Colonic mucosa (tissue), 4 donors: ENCODE measurements around the gene MB. TPM values are rescaled to one million over a fixed set of nuclear protein-coding genes. Genes with fewer than 3 reads are reported as not detected.

Experiments used
- DNase-seq: peaks from one replicate; pipeline ENCODE4 v3.0.0-alpha.2; 2020
- H3K27ac ChIP-seq: fragments of 200-600 bp; one replicate; pipeline ENCODE4 v1.8.0; 2021
- H3K27me3 ChIP-seq: fragments of 200-600 bp; one replicate; pipeline ENCODE4 v1.8.0; 2021
- H3K36me3 ChIP-seq: fragments of 200-600 bp; one replicate; pipeline ENCODE4 v1.8.0; 2021
- H3K4me1 ChIP-seq: fragments of 200-600 bp; one replicate; pipeline ENCODE4 v1.8.0; 2021; ENCODE audit warnings: mild to moderate bottlenecking
- H3K4me3 ChIP-seq: fragments of 200-600 bp; one replicate; pipeline ENCODE4 v1.8.0; 2021
- H3K9ac ChIP-seq, 2 donors: one replicate each; pipeline ENCODE4 v1.7.0; 2013; ENCODE audit warnings: control low read depth in 2 of 2, low read depth in 2 of 2, low read length in 2 of 2
- H3K9me3 ChIP-seq: fragments of 200-600 bp; one replicate; pipeline ENCODE4 v1.8.0; 2021
- CTCF ChIP-seq: fragments of 200-600 bp; IDR thresholded peaks from one replicate; pipeline ENCODE4 v1.8.0; 2022; ENCODE audit warnings: antibody characterized with exemption, mild to moderate bottlenecking
- intact Hi-C: fragments of 100-400 bp; cut with DNase I; formaldehyde crosslinking; loops from one replicate; pipeline ENCODE4 v1.14.1; 2022
- total RNA-seq, 2 donors: library from RNA; stranded (reverse); fragmentation: NEBNext Ultra II Directional in 1 of 2; extraction: Animal tissue kit (Norgen Biotek cat#: 25700) in 1 of 2; gene quantifications; one replicate each; pipeline ENCODE4 v1.2.1, GENCODE V29; 2021
- donor health status: healthy.
- donor health status: DM: no; HTN: no; CAD: no.
- donor health status: DM: no; HTN: no; CAD: no.

MB gene
- total RNA-seq, 2 donors from 2014 or later = 2.9 to 8.8 TPM

- no peaks in the 10 kb centered on the region for H3K27me3 ChIP-seq
- no peak overlapping the region for H3K9ac ChIP-seq
- H3K36me3 ChIP-seq = no peaks in the 10 kb centered on the region
- intact Hi-C loops = no loop called here
- H3K9me3 ChIP-seq = no peaks in the 10 kb centered on the region
- no peak overlapping the region for H3K27ac ChIP-seq
- no peak for DNase-seq
- TF ChIP-seq CTCF = no peak
- H3K4me3 ChIP-seq = no peak overlapping the region
- H3K4me1 ChIP-seq = no peaks in the 10 kb centered on the region
Measured at GRCh38 chr22:35561796-35562526, 55.2 kb downstream of the MB start.

GRCh38 chr22:35560824-35561223 is 56.3 kb downstream of the MB start:
- no peaks in the 10 kb centered on the region for H3K27me3 ChIP-seq
- DNase-seq = no peak
- no peaks in the 10 kb centered on the region for H3K36me3 ChIP-seq
- intact Hi-C loops = no loop called here
- no peak overlapping the region for H3K9ac ChIP-seq
- H3K4me1 ChIP-seq = no peaks in the 10 kb centered on the region
- no peak for TF ChIP-seq CTCF
- no peak overlapping the region for H3K27ac ChIP-seq
- no peaks in the 10 kb centered on the region for H3K9me3 ChIP-seq
- H3K4me3 ChIP-seq = no peak overlapping the region

GRCh38 chr22:35560366-35560765 is 56.8 kb downstream of the MB start:
- Histone ChIP-seq H3K9ac (no peak overlapping the region), H3K4me3 (no peak overlapping the region), H3K27me3 (no peaks in the 10 kb centered on the region), H3K27ac (no peak overlapping the region), H3K4me1 (no peaks in the 10 kb centered on the region), H3K9me3 (no peaks in the 10 kb centered on the region), H3K36me3 (no peaks in the 10 kb centered on the region)
- intact Hi-C loops = no loop called here
- TF ChIP-seq CTCF = no peak
- no peak for DNase-seq

GRCh38 chr22:35559354-35560005 is 57.6 kb downstream of the MB start:
- Histone ChIP-seq H3K9me3 (no peaks in the 10 kb centered on the region), H3K4me1 (no peaks in the 10 kb centered on the region), H3K27ac (no peak overlapping the region), H3K9ac (no peak overlapping the region), H3K36me3 (no peaks in the 10 kb centered on the region), H3K27me3 (no peaks in the 10 kb centered on the region), H3K4me3 (no peak overlapping the region)
- intact Hi-C loops = no loop called here
- no peak for TF ChIP-seq CTCF
- no peak for DNase-seq

GRCh38 chr22:35558719-35559118 is 58.4 kb downstream of the MB start:
- no peak for TF ChIP-seq CTCF
- H3K9ac ChIP-seq = no peak overlapping the region
- H3K9me3 ChIP-seq = no peaks in the 10 kb centered on the region
- no peak overlapping the region for H3K4me3 ChIP-seq
- no peaks in the 10 kb centered on the region for H3K27me3 ChIP-seq
- no peak overlapping the region for H3K27ac ChIP-seq
- no peaks in the 10 kb centered on the region for H3K4me1 ChIP-seq
- no peak for DNase-seq
- no peaks in the 10 kb centered on the region for H3K36me3 ChIP-seq
- intact Hi-C loops = no loop called here
